ENCODE data around the gene TCAP. TPM values are rescaled to one million over a fixed set of nuclear protein-coding genes. Genes with fewer than 3 reads are reported as not detected.

TCAP gene, protein sequence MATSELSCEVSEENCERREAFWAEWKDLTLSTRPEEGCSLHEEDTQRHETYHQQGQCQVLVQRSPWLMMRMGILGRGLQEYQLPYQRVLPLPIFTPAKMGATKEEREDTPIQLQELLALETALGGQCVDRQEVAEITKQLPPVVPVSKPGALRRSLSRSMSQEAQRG
- 10 to 100 TPM in 1 of 5 donors, 1 to 10 TPM in 4; 1.0 to 14.8 (median 1.8) TPM for polyA plus RNA-seq (ENCODE audit: insufficient read depth in 1 of 5, insufficient read length in 5 of 5, low replicate concordance in 1 of 5)
- long read RNA-seq, donor 1: 0 reads
- long read RNA-seq, donor 2: 0 reads
- long read RNA-seq, donor 3, partial matches to known transcripts: 0 of 1 reads
- long read RNA-seq, donor 3, other reads (novel, unspliced or antisense): 0 of 1 reads
- long read RNA-seq, donor 4: 0 reads
- long read RNA-seq, donor 5: 0 reads
- long read RNA-seq, donor 6, partial matches to known transcripts: 0 of 1 reads
- long read RNA-seq, donor 6, other reads (novel, unspliced or antisense): 0 of 1 reads
- long read RNA-seq, donor 7, partial matches to known transcripts: 0 of 1 reads
- long read RNA-seq, donor 7, other reads (novel, unspliced or antisense): 0 of 1 reads
- long read RNA-seq, donor 8: 0 reads

DNA sequence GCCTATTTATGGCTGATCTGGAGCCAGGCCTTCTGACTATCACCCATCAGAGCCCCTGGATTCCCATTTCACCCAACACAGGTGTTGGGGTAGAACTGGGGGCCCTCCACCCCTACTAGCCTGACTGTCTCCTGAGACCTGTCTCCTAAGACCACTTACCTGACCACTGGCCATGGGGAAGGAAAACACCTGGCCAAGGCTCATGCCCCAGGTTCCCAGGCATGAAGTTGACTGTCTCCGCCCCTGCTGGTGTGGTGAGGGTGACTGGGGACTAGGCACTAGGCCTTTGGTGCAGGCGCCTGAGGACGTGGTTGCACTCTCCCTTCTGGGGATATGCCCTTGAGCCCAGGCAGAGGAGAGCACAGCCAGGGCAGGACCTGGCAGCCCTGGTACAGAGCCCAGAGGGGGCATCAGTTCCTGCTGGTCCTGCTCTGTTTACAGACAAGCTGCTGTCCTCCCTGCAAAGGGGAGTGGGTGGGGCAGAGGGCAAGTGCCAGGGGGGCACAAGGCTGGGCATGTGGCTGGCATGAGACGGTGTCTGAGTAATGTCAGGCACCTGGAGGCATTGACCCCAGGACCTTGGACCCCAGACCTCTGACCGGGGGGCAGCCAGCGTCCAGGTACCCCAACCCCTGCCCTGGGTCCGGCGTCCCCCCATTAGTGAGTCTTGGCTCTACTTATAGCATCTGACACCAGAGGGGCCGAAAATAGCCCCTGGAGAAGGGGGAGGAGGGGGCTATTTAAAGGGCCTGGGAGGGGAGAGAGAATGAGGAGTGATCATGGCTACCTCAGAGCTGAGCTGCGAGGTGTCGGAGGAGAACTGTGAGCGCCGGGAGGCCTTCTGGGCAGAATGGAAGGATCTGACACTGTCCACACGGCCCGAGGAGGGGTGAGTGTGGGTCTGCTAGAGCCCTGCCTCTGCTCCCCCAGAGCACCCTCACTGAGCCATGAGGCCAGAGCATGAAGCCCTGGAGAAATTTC lies at the start of gene TCAP:
TCAP (plus strand) TSS at position 769 of the 981 bp plus-strand sequence; CDS start at position 780, 11 bp downstream.
- DNase-seq: no peak

DNA sequence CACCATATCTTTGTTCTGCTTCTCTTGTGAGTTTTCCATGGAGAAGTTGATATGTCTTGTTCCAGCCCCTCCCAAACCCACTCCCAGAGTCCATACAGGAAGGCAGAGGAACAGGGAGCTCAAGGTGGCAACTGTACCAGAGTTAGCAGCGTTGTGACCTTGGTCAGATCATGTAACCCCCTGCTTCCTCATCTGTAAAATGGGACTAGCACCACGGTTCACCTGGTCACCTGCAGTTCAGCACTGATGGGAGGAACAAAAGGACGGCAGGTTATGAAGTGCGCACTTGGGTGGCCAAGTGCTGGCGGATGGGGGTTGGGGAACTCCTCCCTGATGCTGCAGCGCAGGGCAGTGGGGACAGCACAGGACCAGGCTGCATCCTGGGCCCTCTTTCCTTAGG lies 49.7 kb upstream of the TCAP start:
- no peak for DNase-seq

DNA sequence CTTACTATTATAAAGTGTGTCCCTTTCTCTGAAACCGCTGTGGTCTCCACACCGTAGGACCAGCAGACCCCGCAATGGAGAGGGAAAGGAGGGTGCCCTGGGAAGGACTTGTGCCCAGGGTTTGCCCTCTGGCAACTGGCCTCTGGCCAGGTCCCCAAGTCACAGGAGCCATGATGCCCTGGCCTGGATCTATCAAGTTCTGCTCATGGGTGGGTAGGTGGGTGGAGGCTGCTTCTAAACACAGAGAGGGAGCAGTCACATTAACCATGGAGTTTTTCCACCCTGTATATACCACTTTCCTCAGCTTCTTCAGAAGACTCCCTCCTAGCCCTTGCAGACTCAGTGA lies 48.1 kb upstream of the TCAP start:
- no peak for DNase-seq

DNA sequence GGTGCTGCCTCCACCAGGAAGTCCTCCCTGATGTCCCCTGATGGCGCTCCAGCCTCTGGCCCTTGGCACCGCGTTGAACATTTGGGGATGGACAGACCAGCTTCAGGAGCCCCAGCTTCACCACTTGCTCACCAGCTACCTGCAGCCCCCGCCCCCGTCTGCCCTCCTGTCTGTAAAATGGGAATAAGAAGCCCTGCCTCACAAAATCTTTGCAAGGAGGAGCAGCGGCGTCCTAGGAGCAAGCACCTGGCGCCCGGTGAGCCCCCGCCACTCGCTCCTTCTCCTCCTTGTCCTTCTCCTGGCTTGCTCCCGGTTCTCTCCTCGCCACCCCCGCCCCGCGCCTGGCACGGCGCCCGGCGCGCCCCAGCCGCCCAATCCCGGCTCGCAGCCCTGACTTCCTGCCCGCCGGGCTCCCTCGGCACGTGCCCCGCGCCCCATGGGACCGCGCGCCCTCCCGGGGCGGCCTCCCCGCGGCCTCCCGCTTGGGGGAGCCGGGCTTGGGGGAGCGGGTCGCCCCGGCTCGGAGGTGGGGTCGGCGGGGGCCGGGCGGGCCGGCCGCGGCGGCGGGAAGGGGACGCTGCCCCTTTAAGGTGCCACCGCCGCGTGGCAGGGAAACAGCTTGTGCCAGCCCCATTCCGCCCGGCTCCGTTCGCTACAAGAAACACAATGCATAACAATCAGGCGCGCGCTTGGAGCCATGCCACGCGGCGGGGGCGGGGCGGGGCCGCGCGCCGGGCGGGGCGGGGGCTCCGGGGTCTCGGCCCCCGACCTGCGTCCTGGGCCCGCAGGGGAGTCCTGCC lies 47.5 kb upstream of the TCAP start:
- DNase-seq: peak; percentile 50 to 58

DNA sequence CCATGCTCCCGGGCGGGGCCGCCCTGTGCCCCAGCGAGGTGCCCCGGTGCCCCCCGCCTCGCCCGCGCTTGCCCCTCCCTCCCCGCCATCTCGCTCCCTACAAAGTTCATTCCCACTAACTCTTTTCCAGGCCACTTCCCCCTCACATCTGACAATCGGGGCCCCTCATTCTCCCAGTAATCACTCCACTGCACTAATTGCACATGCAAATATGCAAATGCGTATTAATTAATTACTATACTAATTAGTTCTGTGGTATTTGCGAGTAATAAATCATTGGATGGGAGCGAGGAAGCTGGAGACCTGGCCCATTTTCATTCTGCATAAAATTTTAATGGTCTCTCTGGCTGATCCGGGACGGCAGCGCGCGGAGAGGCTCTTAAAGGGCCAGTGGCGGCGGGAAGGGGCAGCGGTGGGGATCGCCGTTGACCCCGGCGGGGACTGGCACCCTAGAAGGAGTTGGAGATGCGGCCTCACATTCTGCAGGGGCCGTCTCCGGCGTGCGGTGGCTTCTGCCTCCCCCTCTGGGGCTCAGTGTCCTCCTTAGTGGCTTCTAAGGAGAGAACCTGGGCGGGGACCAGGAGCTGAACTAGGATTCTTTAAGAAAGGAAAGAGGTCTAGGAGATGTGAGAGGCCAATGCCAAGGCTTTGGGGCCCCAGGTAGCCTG lies 46.8 kb upstream of the TCAP start:
- DNase-seq: no peak

DNA sequence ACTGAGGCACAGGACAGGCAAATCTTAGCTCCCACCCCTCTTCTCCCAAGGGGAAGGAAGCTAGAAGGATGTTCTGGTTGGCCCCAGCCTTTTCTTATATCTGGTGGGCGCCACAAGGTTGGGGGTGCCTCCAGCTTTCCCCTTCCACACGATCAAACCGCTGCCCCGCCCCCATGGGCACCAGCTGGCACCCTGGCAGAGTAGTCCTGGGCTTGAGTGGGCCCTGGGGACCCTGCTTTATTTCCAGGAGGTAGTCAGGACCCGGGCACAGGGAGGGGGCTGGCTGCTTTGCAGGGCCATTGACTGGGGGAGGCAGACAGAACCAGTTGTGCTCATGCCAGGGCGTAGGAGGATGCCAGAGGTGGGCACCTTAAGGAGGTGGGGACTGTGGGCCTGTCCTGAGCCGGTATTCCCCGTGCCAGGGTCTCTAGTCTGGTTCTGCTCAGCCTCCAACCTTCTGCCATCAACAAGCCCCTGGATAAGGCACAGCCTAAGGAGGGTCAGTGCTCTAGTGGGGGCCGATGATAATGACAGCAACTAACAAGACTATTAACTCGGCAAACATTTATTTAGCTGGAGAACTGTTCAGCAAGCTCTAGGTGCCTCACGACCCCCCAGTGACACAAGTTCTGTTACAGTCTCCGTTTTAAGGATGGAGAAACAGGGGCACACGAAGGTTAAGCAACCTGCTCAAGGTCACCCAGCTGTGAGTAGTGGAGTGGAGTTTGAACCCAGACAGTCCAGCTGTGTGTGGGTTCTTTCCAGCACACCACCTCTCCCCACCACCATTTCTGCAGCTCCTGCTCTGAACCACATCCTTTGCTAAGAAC lies 46.0 kb upstream of the TCAP start:
- DNase-seq: no peak

DNA sequence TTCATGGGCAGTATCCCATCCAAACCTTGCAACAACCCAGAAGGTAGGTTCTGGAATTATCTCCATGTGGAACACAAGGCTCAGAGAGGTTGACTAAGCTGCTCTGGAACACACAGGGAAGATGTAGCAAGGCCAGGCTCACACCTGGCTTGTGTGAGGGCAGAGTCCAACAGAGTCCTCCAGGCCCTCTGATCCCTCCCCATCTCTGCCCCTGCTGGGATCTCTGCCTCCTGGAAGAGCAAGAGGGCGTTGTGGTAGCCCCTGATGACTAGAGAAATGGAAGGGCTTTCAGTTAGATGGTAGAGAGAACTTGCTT lies 45.4 kb upstream of the TCAP start:
- no peak for DNase-seq

DNA sequence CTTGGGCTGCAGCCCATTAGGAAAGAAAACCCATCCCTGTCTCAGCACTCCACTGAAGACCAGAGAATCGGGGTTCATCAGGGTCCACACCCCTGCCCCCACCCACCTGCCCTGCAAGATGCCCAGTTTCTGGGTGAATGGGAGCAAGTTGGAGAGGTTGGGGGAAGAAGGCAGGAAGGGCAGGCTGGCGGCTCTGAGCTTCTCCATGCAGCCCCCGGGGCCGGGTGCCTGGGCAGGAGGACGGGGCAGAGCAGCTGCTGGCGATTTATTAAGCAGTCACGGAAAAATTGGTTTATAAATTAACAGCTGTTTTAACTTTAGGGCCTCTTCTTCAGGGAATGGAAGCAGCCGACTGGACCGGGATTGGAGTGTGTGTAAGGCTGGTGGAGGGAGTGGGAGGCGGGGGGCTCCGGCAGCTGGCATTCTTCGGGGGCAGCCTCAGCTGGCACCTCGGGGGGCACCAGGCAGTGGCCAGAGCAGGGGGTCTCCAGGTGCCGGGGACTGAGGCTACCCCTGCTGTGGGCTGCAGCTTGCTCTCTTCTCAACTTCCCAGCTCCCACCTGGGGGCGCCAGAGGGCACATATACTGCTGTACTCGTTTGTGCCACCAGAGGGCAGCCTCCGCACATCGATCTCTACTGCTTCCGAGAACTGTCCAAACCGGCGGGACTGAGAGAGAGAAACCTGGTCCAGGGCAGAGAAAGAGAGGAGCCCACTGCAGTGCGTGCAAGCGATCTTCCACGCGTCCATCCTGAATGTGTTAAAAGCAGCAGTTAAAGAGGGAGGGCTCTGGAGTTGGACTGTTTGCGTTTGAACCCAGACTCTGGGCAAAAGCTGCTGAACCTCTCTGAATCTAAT lies 43.4 kb upstream of the TCAP start:
- DNase-seq: peak; percentile 77 to 88

DNA sequence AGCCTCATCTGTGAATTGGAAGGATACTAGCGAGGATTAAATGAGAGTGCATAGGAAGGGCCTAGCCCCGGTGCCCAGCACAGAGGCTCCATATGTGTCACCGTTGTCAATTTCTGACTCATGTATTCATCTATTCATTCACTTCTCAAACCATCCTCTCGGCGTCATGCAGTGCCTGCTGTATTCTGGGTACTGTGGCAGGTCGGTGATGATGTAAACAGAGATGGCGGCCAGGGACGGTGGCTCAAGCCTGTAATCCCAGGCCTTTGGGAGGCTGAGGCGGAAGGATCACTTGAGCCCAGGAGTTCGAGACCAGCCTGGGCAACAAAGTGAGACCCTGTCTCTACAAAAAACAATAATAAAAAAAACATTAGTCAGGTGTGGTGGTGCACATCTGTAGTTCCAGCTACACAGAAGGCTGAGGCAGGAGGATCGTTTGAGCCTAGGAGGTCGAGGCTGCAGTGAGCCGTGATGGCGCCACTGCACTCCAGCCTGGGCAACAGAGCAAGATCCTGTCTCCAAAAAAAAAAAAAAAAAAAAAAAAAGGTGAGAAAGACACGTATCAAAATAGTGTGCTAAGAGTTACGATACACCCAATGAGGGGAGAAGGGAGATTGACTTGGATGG lies 42.7 kb upstream of the TCAP start:
- DNase-seq: no peak

DNA sequence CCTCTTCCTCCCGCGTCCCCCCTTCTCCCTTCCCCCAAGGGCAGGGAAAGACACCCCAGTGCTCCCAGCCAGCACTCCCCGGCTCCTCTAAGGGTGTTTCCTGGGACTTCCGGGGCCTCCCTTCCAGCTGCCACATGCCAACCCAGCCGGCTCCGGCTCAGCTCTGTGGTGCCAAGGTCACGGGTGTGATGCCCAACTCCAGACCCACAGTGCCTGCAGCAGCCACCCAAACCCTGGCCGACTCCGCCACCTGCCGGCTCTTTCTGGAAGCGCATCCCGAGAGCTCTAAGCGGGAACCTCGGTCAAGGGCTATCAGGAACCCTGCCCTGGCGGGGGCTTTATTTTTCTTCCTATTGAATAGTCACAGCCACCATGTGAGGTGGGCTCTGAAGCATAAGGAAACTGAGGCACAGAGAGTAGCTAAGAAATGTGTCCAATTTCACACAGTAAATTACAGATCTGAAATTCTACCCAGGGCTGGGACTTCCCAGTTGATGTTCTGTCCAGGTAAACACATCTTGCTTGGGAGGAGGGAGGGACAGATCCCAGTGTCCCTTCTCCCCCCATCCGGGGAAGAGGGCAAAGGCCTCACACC lies 41.7 kb upstream of the TCAP start:
- peak in 1 of 2 donors; percentile 63 for DNase-seq

DNA sequence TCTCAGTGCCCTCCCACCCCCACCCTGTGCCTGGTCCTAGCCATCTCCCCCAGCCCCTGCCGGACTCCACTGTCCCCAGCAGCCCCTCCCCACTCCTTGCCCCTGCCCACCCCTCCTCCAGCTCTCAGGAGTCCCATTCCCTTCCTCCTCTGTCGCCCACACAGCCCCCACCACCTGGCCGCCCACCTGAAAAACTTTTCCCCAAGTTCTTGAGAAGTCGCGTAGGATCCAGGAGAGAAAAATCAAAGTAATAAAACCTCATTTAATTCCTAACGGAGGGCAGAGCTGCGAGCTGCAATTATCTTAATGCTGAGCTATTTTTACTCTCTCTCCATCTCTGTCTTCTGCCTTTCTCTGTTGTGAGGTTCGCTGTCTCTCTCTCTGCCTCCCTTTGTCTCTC lies 40.8 kb upstream of the TCAP start:
- no peak for DNase-seq

DNA sequence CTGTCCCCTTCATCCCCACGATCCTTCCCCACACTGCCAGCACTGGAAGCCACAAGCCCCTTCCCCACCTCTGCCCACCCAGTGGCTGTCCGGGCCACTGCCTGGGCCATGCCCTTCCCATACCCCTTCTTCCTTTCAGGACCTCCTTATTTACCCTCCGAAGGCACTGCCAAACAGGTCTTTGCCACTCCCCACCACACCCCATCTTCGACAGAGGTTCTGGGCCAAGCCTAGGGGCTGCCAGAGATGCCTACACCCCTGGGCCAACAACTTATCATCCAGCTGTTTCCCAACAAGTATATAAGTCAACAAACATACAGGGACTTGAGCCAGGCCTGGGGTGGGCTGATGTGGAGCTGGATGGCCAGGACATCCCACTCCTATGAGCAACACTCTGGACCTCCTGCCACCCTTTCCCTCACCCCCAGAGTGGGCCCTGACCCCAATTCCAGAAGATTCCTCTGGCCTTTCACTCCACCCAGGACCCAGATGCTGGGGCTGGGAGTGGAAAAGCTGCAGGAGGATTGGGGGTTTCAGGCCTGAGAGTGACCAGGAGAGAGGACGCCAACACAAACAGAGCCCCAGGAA lies 39.9 kb upstream of the TCAP start:
- peak; percentile 83 to 84 for DNase-seq

DNA sequence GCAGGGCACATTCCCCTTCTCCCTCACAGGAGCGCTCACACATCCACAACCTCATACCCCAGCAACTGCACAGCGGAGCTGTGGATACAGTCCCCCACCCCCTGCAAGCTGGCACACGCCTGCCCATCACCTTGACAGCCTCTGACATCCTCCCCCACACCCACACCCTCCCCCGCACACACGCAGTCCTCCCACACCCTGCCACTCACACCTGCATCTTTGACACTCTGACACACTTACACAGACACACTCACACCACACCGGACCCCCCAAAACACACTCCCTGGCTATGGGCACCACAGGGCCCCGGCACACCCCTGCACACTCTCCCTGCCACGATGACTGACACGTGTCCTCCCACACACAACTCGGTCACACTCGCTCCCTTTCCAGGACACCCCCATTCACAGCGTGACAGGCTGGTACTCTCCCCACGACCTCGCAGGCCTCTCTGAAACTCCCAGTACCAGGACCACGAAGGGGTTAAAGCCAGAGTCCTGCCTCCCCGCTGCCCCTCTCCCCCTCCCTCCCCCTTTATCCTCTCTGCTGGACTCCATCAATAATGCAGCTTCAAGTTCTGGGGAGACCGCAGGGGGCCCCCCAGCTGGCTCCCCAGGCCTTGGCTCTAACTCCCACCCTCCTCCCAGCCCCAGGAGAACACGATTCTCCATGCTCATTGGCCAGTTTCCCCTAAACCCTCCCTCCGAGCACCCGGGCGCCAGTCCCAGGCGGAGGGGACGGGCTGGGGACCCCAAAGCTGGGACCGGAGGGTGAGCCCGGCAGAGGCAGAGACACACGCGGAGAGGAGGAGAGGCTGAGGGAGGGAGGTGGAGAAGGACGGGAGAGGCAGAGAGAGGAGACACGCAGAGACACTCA lies 38.7 kb upstream of the TCAP start, which contains the start of gene PPP1R1B:
PPP1R1B (plus strand) TSS at position 782 of the 876 bp plus-strand sequence. CDS start 441 bp downstream, outside the sequence.
- peak; percentile 49 to 52 for DNase-seq

DNA sequence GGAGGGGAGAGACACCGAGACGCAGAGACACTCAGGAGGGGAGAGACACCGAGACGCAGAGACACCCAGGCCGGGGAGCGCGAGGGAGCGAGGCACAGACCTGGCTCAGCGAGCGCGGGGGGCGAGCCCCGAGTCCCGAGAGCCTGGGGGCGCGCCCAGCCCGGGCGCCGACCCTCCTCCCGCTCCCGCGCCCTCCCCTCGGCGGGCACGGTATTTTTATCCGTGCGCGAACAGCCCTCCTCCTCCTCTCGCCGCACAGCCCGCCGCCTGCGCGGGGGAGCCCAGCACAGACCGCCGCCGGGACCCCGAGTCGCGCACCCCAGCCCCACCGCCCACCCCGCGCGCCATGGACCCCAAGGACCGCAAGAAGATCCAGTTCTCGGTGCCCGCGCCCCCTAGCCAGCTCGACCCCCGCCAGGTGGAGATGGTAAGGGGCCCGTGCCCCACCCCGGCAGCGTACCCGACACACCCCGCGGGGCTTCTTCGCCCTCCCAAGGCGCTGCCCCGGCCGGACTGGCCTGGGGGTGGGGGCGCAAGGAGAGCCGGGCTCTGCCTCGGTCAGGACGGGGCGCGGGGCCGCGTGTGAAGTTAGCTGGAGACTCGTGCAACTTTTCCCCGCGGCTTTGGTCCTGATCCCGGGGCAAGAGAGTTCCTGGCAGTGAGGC lies 38.0 kb upstream of the TCAP start:
- DNase-seq: no peak

DNA sequence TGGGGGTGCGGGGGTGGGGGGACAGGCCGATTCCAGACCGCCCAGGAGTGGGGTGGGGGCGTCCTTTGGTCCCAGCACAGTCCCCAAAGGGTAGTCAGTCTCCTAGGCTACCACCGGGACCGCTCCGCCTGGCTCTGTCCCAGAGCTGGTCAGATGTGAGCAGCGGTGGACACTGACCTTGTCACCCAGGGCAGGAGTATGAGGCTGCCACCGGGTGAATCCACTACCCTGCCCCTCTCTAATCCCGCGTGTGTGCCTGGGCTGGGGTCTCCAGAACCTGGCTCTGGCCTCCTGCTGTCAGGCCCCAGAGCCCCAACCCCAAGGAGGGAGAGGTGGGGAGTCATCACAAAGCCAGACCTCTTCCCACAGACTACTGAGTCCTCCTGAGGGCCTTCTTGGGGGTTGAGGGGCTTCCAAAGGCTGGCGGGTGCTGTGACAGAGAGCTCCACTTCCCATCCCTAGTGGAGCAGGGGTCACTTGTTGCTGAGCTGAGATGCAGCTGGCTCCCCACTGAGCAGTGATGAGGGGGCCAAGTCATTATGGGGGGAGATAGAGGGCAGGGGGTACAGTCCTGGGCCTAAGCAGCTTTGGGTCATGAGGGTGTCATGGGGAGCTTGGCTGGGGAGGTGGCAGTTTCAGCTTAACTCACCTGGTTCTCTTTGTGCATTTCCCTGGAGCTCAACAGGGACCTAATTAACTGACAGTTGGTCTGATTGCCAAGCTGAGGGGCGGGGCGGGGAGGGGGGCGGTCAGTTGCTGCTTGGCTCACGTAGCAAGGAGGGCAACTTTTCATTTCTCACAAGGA lies 37.2 kb upstream of the TCAP start:
- no peak for DNase-seq
